ENCODE results near the gene PACRG.

The PACRG gene

DNA sequence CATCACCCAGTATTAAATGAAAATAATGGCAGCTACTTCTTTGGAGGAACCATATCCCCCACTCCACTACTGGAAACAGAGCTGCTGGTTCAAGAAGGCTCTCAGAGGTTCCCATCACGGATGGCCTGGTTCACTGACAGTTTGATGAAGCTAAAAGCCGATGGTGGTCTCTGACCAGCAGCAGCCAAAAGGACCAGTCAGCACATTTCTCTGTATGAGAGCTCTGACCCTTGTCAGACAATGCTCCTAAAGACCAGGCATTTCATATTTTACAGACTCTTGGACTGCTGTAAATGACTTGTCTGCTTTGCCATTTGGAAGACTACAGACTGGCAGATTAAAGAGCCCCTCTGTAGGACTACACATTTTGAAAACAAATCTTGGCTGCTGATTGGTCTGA is 16.8 kb upstream of the PACRG start:
- Histone ChIP-seq H3K27ac (ENCODE audit: low read depth, low read length) (no peak overlapping the region), H3K27me3 (ENCODE audit: control insufficient read depth in 1 of 2, insufficient read depth in 2 of 2, low read length in 2 of 2) (no peaks in the 10 kb centered on the region), H3K9me3 (ENCODE audit: low read length) (no peaks in the 10 kb centered on the region), H3K4me1 (ENCODE audit: insufficient read depth, low read length) (no peaks in the 10 kb centered on the region), H3K4me3 (ENCODE audit: low read depth in 1 of 2, low read length in 2 of 2) (no peak overlapping the region), H3K9ac (ENCODE audit: low read length) (no peak overlapping the region), H3K36me3 (ENCODE audit: insufficient read depth, low read length) (no peaks in the 10 kb centered on the region)

- Histone ChIP-seq H3K4me3 (ENCODE audit: low read depth in 1 of 2, low read length in 2 of 2) (no peak overlapping the region), H3K27ac (ENCODE audit: low read depth, low read length) (no peak overlapping the region), H3K9ac (ENCODE audit: low read length) (no peak overlapping the region), H3K27me3 (ENCODE audit: control insufficient read depth in 1 of 2, insufficient read depth in 2 of 2, low read length in 2 of 2) (no peaks in the 10 kb centered on the region), H3K4me1 (ENCODE audit: insufficient read depth, low read length) (no peaks in the 10 kb centered on the region), H3K36me3 (ENCODE audit: insufficient read depth, low read length) (no peaks in the 10 kb centered on the region), H3K9me3 (ENCODE audit: low read length) (no peaks in the 10 kb centered on the region)
Measured at GRCh38 chr6:162711376-162711775, 16.4 kb upstream of the PACRG start.

GRCh38 chr6:162712694-162713093 is 15.1 kb upstream of the PACRG start:
- H3K27ac ChIP-seq (ENCODE audit: low read depth, low read length): no peak overlapping the region
- H3K9ac ChIP-seq (ENCODE audit: low read length): no peak overlapping the region
- H3K36me3 ChIP-seq (ENCODE audit: insufficient read depth, low read length): no peaks in the 10 kb centered on the region
- no peaks in the 10 kb centered on the region for H3K27me3 ChIP-seq (ENCODE audit: control insufficient read depth in 1 of 2, insufficient read depth in 2 of 2, low read length in 2 of 2)
- no peaks in the 10 kb centered on the region for H3K4me1 ChIP-seq (ENCODE audit: insufficient read depth, low read length)
- H3K9me3 ChIP-seq (ENCODE audit: low read length): no peaks in the 10 kb centered on the region
- H3K4me3 ChIP-seq (ENCODE audit: low read depth in 1 of 2, low read length in 2 of 2): no peak overlapping the region

DNA sequence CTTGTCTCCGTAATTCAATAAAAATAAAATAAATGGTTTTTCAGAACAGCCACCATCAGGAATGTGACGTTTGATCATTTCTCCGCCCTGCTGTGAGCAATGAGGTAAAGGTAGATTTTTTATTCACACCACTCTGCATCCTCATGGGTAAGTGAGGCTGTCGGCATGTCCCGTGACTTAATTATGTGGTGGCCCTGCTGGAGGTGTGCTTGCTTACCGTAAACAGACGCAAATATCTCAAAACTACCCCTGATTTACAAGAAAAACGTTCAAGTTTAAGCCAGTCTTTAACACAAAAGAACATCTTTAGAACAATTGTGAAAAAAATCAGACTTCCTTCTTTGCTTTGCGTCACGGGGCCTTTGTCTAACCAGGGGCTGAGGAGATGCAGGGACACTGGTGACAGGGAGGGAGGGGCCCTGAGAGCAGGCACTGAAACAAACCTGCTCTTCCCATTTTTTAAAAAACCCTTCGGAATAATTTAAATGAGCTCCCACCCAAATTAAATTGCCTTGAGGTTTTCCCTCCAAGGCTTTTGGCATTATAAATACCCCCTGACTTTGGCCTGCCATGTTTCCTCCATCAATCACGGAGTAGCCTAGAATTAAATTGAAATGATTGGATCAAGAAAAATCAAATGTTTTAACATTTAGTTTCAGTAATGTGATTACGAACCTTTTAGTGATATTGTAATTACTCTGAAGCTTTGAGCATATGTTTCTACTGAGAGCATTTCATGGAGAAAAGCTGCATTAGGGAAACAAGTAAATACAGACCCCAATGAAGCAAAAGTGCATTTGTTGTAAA is 13.6 kb upstream of the PACRG start:
- Histone ChIP-seq H3K4me1 (ENCODE audit: insufficient read depth, low read length) (no peaks in the 10 kb centered on the region), H3K36me3 (ENCODE audit: insufficient read depth, low read length) (no peaks in the 10 kb centered on the region), H3K9ac (ENCODE audit: low read length) (no peak overlapping the region), H3K27me3 (ENCODE audit: control insufficient read depth in 1 of 2, insufficient read depth in 2 of 2, low read length in 2 of 2) (no peaks in the 10 kb centered on the region), H3K27ac (ENCODE audit: low read depth, low read length) (no peak overlapping the region), H3K9me3 (ENCODE audit: low read length) (no peaks in the 10 kb centered on the region), H3K4me3 (ENCODE audit: low read depth in 1 of 2, low read length in 2 of 2) (no peak overlapping the region)

DNA sequence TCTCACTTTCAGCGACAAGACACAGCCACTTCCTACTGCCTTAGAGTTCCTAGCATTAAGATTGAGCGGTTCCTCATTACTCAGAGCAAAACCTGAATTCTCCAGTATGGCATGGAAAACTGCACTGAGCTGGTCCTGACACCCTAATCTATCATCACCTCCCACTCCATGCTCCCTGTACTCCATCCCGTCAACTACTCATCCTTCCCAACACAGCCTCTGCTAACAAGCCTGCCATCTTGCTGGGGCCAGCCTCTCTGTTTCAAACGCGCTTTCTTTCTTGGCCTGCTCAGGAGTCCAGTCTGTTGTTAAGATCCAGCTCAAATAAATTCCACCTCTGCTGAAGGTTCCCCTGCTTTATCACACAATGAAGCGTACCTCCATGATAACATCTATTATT is 12.2 kb upstream of the PACRG start:
- no peak overlapping the region for H3K4me3 ChIP-seq (ENCODE audit: low read depth in 1 of 2, low read length in 2 of 2)
- no peaks in the 10 kb centered on the region for H3K27me3 ChIP-seq (ENCODE audit: control insufficient read depth in 1 of 2, insufficient read depth in 2 of 2, low read length in 2 of 2)
- H3K9ac ChIP-seq (ENCODE audit: low read length): no peak overlapping the region
- no peaks in the 10 kb centered on the region for H3K9me3 ChIP-seq (ENCODE audit: low read length)
- no peaks in the 10 kb centered on the region for H3K4me1 ChIP-seq (ENCODE audit: insufficient read depth, low read length)
- no peaks in the 10 kb centered on the region for H3K36me3 ChIP-seq (ENCODE audit: insufficient read depth, low read length)
- no peak overlapping the region for H3K27ac ChIP-seq (ENCODE audit: low read depth, low read length)

DNA sequence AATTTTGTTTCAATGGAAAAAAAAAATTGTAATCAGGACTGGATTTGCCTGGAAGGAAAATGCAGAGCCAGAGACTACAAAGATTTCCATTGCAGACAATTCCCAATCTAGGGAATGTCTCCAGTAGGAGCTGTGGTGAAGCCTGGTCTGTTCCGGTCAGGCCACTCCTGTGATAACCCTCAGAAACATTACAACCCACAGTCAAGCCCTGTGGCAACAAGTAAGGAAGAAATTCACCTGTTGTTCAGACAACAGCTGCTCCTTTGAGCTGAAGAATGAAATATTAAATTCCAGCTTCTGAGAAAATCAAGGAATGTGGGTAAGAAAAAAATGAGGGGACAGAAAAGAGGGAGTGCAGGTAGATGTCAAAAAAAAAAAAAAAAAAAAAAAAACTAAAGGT is 8.2 kb upstream of the PACRG start:
- Histone ChIP-seq H3K4me1 (ENCODE audit: insufficient read depth, low read length) (no peaks in the 10 kb centered on the region), H3K27ac (ENCODE audit: low read depth, low read length) (no peak overlapping the region), H3K27me3 (ENCODE audit: control insufficient read depth in 1 of 2, insufficient read depth in 2 of 2, low read length in 2 of 2) (no peaks in the 10 kb centered on the region), H3K9ac (ENCODE audit: low read length) (no peak overlapping the region), H3K36me3 (ENCODE audit: insufficient read depth, low read length) (no peaks in the 10 kb centered on the region), H3K9me3 (ENCODE audit: low read length) (no peaks in the 10 kb centered on the region), H3K4me3 (ENCODE audit: low read depth in 1 of 2, low read length in 2 of 2) (no peak overlapping the region)

DNA sequence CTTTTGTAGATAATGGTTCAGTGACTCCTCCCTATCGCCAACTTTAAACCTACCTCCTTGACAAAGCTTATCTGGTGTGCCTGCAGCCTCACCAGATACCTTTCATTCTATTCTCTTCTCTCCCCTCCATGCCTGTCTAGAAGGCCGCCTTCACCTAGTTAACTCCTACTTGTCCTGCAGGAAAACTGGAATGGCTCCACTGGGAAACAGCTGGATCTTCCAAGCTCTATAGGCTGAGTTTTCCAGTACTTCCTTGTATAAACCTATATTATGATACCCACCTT is 6.4 kb upstream of the PACRG start:
- no peaks in the 10 kb centered on the region for H3K27me3 ChIP-seq (ENCODE audit: control insufficient read depth in 1 of 2, insufficient read depth in 2 of 2, low read length in 2 of 2)
- no peak overlapping the region for H3K9ac ChIP-seq (ENCODE audit: low read length)
- no peaks in the 10 kb centered on the region for H3K9me3 ChIP-seq (ENCODE audit: low read length)
- no peaks in the 10 kb centered on the region for H3K36me3 ChIP-seq (ENCODE audit: insufficient read depth, low read length)
- H3K4me1 ChIP-seq (ENCODE audit: insufficient read depth, low read length): peaks cover 7% of the 10 kb centered on the region
- H3K4me3 ChIP-seq (ENCODE audit: low read depth in 1 of 2, low read length in 2 of 2): no peak overlapping the region
- no peak overlapping the region for H3K27ac ChIP-seq (ENCODE audit: low read depth, low read length)

DNA sequence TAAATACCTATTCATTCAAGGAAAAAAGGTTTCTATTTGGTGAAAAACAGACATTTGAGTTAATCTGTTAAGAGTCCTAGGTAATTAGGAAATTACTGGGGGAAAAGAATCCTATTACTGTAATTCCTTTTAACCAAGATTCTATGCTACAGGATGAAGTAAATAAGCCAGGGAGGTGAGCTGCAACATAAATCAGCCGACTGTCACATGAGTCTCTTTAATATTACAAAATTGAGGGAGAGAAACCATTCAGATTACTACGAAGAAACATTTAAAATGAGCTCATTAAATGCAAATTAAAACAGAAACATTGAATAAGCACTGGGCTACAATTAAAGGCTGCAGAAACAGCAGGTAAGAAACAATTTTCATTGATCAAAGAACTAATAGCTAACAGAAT is 5.5 kb upstream of the PACRG start:
- Histone ChIP-seq H3K9ac (ENCODE audit: low read length) (no peak overlapping the region), H3K9me3 (ENCODE audit: low read length) (no peaks in the 10 kb centered on the region), H3K4me3 (ENCODE audit: low read depth in 1 of 2, low read length in 2 of 2) (no peak overlapping the region), H3K4me1 (ENCODE audit: insufficient read depth, low read length) (peaks cover 13% of the 10 kb centered on the region), H3K27me3 (ENCODE audit: control insufficient read depth in 1 of 2, insufficient read depth in 2 of 2, low read length in 2 of 2) (no peaks in the 10 kb centered on the region), H3K36me3 (ENCODE audit: insufficient read depth, low read length) (no peaks in the 10 kb centered on the region), H3K27ac (ENCODE audit: low read depth, low read length) (no peak overlapping the region)

GRCh38 chr6:162722633-162723032 is 5.1 kb upstream of the PACRG start:
- H3K9me3 ChIP-seq (ENCODE audit: low read length): no peaks in the 10 kb centered on the region
- no peaks in the 10 kb centered on the region for H3K27me3 ChIP-seq (ENCODE audit: control insufficient read depth in 1 of 2, insufficient read depth in 2 of 2, low read length in 2 of 2)
- H3K36me3 ChIP-seq (ENCODE audit: insufficient read depth, low read length): no peaks in the 10 kb centered on the region
- no peak overlapping the region for H3K9ac ChIP-seq (ENCODE audit: low read length)
- no peak overlapping the region for H3K27ac ChIP-seq (ENCODE audit: low read depth, low read length)
- no peak overlapping the region for H3K4me3 ChIP-seq (ENCODE audit: low read depth in 1 of 2, low read length in 2 of 2)
- H3K4me1 ChIP-seq (ENCODE audit: insufficient read depth, low read length): peaks cover 13% of the 10 kb centered on the region

DNA sequence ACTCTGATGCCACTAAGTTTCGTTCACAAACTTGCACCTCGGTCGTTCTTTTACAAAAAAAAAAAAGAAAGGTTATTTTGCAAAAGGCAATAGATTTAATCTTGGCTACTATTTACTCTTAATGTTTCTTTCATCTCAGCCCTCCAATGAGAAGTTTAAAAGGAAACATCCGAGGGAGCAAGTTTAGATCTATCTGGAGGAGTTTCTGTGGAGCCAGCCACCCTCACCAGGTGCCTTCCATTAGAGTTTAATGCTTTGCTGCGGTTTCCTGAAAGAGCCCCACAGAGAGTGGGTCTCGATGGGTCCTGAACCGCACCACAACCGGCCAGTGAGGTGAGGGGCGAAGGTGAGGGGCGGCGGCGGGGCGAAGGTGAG is 840 bp upstream of the PACRG start:
- Histone ChIP-seq H3K4me3 (ENCODE audit: low read depth in 1 of 2, low read length in 2 of 2) (peak overlapping the region; percentile 66 to 94), H3K27ac (ENCODE audit: low read depth, low read length) (peak overlapping the region; percentile 85), H3K27me3 (ENCODE audit: control insufficient read depth in 1 of 2, insufficient read depth in 2 of 2, low read length in 2 of 2) (no peaks in the 10 kb centered on the region), H3K36me3 (ENCODE audit: insufficient read depth, low read length) (no peaks in the 10 kb centered on the region), H3K9me3 (ENCODE audit: low read length) (no peaks in the 10 kb centered on the region), H3K4me1 (ENCODE audit: insufficient read depth, low read length) (peaks cover 19% of the 10 kb centered on the region), H3K9ac (ENCODE audit: low read length) (no peak overlapping the region)

DNA sequence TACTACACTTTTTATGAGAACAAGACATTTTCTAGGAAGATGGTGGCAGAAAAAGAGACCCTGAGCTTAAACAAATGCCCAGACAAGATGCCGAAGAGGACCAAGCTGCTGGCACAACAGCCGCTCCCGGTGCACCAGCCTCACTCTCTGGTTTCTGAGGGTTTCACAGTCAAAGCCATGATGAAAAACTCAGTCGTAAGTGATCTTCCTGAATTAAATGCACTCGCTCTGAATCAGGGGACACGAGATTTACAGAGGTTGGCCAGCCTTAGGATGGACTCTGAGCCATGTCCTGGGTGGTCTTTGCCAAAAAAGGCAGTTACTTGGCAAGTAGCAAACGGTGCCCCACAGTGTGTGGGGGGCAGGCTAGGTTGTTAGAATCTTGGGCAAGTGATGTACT is 423 bp downstream of the PACRG start:
- Histone ChIP-seq H3K9ac (ENCODE audit: low read length) (peak overlapping the region; percentile 42), H3K4me1 (ENCODE audit: insufficient read depth, low read length) (peaks cover 19% of the 10 kb centered on the region), H3K36me3 (ENCODE audit: insufficient read depth, low read length) (no peaks in the 10 kb centered on the region), H3K4me3 (ENCODE audit: low read depth in 1 of 2, low read length in 2 of 2) (peak overlapping the region in 1 of 2 donors; percentile 66), H3K27ac (ENCODE audit: low read depth, low read length) (peak overlapping the region; percentile 85), H3K27me3 (ENCODE audit: control insufficient read depth in 1 of 2, insufficient read depth in 2 of 2, low read length in 2 of 2) (no peaks in the 10 kb centered on the region), H3K9me3 (ENCODE audit: low read length) (no peaks in the 10 kb centered on the region)

DNA sequence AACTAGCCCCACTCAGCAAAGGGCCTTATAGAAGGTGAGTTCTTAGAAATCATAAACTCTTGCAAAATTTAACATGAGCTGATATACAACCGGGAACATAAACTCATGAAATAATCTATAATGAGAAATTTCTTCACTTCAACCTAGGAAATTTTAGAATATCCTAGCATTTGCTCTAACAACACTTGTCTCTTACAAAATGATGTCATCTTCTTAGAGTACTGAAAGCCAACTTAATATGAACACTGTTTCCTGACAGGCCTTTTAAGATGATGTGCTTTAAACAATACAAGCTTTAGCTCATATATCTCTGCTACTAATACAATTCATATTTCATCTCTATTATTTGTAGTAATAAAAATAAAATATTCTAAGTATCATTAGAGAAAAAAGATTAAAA is 932 bp downstream of the PACRG start:
- no peak overlapping the region for H3K9ac ChIP-seq (ENCODE audit: low read length)

More for the DNA sequence above, 932 bp downstream of the PACRG start:
- Histone ChIP-seq H3K4me1 (ENCODE audit: insufficient read depth, low read length) (peaks cover 19% of the 10 kb centered on the region), H3K27me3 (ENCODE audit: control insufficient read depth in 1 of 2, insufficient read depth in 2 of 2, low read length in 2 of 2) (no peaks in the 10 kb centered on the region), H3K4me3 (ENCODE audit: low read depth in 1 of 2, low read length in 2 of 2) (no peak overlapping the region), H3K9me3 (ENCODE audit: low read length) (no peaks in the 10 kb centered on the region), H3K27ac (ENCODE audit: low read depth, low read length) (peak overlapping the region; percentile 43), H3K36me3 (ENCODE audit: insufficient read depth, low read length) (no peaks in the 10 kb centered on the region)

All from muscle layer of colon (tissue), 2 donors.